GM12874 (cell line): Measurements from ENCODE around the gene EAF1.

Source experiments
- TF ChIP-seq, protein P1 (sequence below): IDR thresholded peaks from 2 replicates; pipeline ENCODE4 v1.5.1; 2011; ENCODE audit warnings: low read depth, mild to moderate bottlenecking, control low read depth, low read length, moderate library complexity; ENCODE audit not compliant: insufficient read depth

The EAF1 gene

GRCh38 chr3:15470849-15471248 is 43.5 kb downstream of the EAF1 start:
- TF ChIP-seq, protein P1, sequence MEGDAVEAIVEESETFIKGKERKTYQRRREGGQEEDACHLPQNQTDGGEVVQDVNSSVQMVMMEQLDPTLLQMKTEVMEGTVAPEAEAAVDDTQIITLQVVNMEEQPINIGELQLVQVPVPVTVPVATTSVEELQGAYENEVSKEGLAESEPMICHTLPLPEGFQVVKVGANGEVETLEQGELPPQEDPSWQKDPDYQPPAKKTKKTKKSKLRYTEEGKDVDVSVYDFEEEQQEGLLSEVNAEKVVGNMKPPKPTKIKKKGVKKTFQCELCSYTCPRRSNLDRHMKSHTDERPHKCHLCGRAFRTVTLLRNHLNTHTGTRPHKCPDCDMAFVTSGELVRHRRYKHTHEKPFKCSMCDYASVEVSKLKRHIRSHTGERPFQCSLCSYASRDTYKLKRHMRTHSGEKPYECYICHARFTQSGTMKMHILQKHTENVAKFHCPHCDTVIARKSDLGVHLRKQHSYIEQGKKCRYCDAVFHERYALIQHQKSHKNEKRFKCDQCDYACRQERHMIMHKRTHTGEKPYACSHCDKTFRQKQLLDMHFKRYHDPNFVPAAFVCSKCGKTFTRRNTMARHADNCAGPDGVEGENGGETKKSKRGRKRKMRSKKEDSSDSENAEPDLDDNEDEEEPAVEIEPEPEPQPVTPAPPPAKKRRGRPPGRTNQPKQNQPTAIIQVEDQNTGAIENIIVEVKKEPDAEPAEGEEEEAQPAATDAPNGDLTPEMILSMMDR: no peak

DNA sequence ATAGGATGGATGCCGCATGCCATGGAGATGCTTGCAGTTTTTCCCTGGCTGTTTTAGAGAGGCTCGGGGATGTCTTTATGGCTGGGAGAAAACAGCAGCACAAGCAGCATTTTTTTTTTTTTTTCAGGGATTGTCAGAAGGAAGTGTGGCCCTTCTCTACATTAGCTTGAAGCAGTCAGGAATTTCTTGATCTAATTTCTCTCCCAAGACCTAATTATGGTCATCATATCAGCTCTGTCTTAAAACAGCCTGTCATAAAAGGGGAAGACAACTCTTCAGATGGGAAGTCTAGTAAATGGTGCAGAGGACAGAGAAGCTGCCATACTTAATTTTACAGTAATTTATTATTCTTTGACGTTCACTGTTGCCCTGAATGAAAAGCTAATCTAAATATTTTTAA is 44.5 kb downstream of the EAF1 start:
- TF ChIP-seq, protein P1: no peak

- TF ChIP-seq, protein P1: no peak
Observed at GRCh38 chr3:15475161-15475560, 47.8 kb downstream of the EAF1 start.

DNA sequence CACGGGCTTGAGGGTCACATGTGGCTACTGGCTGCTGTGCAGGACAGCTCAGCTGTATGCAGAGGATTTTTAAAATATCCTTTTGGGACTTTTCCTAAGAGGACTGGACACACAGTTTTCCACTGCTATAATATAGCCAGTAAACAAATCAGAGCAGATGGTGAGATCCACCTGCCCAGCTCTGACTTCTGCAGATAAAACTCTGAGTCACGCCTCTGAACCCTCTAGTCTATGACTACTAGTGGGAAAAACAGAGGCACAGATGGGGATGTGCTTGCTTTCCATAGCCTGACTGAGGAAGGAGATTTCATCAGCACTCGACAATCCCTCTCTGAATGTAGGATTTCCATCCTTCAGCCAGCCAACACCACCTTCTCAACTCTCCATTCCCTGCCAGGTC is 49.0 kb downstream of the EAF1 start:
- TF ChIP-seq, protein P1: no peak

DNA sequence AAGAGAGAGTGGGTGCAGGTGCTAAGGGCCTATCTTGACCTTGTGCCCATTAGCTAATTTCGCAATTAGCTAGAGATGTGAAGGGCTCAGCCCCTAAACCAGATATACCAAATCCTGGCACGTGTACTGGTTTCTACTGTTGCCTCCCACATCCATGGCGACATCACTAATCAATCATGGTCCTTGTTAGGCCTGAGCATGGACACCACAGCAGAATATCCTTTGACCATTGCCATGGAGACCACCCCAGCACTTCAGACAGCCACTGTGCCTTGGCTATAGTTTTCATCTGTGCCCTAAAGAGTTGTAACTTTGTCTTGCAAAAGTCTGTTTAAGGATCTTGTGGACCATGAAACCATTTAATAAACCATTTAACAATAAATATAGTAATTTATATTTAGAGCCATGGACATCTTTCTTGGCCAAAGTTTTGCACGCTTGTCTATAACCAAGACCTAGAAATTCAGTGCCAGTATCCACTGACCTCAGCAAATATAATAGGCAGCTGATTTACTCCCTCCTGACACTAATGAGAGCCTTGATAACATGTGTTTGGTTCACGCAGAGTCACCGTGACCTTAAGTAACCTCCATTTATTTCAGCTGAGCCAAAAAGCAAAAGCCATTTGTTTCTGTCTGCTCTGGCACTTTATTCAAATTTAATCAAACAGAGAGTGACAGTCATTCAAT is 50.7 kb downstream of the EAF1 start:
- TF ChIP-seq, protein P1: no peak

GRCh38 chr3:15478640-15478979 is 51.2 kb downstream of the EAF1 start:
- TF ChIP-seq, protein P1: no peak

DNA sequence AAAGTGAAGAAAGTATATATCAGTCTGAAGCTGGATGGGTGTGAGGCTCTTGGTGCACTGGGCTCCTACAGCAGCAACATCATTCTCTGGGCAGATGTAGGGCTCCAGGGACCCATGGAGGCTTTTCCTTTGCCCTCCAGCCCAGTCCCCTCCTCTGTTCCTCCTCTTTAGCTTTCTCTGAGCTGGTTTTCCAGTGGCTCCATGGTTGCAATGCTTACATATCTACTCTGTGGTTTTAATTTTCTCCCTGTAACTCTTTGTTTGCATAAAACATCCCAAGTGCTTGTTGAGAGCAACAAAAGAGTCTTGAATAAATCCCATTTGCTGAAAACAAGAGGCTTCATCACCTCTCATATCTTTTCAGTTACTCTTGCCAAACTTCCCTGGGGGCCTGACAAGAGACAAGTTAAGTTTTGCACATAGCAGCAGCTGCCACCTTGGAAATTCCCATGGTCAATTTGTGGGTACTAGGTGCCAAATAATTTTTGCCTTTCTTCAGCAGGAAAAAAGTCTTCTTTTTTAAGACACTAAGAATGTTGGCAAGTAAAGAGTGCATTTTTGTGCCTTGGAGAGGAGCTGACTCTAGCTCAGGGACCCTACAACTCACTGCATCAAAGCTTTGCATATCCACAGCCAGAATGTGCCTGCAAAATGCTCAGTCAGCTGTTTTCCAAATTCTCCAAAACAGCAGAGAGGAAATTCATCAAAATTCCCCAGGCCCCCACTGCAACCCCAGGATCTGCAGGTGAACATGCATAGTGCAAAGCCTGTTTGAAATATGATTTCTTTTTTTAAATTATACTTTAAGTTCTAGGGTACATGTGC is 52.2 kb downstream of the EAF1 start:
- TF ChIP-seq, protein P1: no peak
